Tracheal epithelial cell (primary cell): Measurements from ENCODE around the gene POLR1C. TPM values are rescaled to one million over a fixed set of nuclear protein-coding genes. Genes with fewer than 3 reads are reported as not detected.

ENCODE experiments used
- total RNA-seq: library from RNA; depleted of rRNA; stranded (reverse); fragments of >200 nt; gene quantifications from 2 replicates; pipeline ENCODE4 v1.2.1, GENCODE V29; 2014

The POLR1C gene
- 31.6 and 33.5 TPM in 2 replicates for total RNA-seq

GRCh38 chr6:43516697-43517504 lies at the start of gene POLR1C, which contains the start of gene YIPF3:
TSS of gene POLR1C (plus strand) at chr6:43517089. CDS start at chr6:43517110, 21 bp downstream.
TSS of gene YIPF3 (minus strand) at chr6:43516926. CDS start at chr6:43516807, 119 bp downstream.

GRCh38 chr6:43477235-43478007 lies 39.5 kb upstream of the POLR1C start, which contains the start of gene TJAP1:
TSS of gene TJAP1 (plus strand) at chr6:43477570. CDS start at chr6:43499002, 21,432 bp downstream.

GRCh38 chr6:43509984-43510826 lies 6.7 kb upstream of the POLR1C start, which contains the start of gene LRRC73:
TSS of gene LRRC73 (minus strand) at chr6:43510346. CDS start at chr6:43509785, 561 bp downstream.

Other genes with a start within 250 kb of the POLR1C start
- gene SLC22A7, start 218.8 kb upstream of the POLR1C start, total RNA-seq, result not detected in 2 replicates
- gene CRIP3, start 208.3 kb upstream of the POLR1C start, total RNA-seq, result not detected in 2 replicates
- 3.0 and 3.1 TPM in 2 replicates for gene ZNF318, start 147.4 kb upstream of the POLR1C start, total RNA-seq
- gene ABCC10, start 89.5 kb upstream of the POLR1C start, total RNA-seq, result 11.3 and 15.6 TPM in 2 replicates
- gene DLK2, start 61.5 kb upstream of the POLR1C start, total RNA-seq, result 3.1 and 5.3 TPM in 2 replicates
- 4.6 and 4.9 TPM in 2 replicates for gene TJAP1, start 39.5 kb upstream of the POLR1C start, total RNA-seq
- gene LRRC73, start 6.7 kb upstream of the POLR1C start, total RNA-seq, result under 0.01 and 0.24 TPM in 2 replicates
- 40.9 and 52.3 TPM in 2 replicates for gene YIPF3, start 163 bp upstream of the POLR1C start, total RNA-seq
- 37.1 and 43.1 TPM in 2 replicates for gene XPO5, start 58.9 kb downstream of the POLR1C start, total RNA-seq
- 23.4 and 34.1 TPM in 2 replicates for gene POLH, start 59.1 kb downstream of the POLR1C start, total RNA-seq
- 77.8 and 113 TPM in 2 replicates for gene GTPBP2, start 112.2 kb downstream of the POLR1C start, total RNA-seq
- gene MAD2L1BP, start 118.8 kb downstream of the POLR1C start, total RNA-seq, result 40.7 and 63.7 TPM in 2 replicates
- gene RSPH9, start 127.9 kb downstream of the POLR1C start, total RNA-seq, result 0.21 and 0.24 TPM in 2 replicates
- gene MRPS18A, start 170.7 kb downstream of the POLR1C start, total RNA-seq, result 54.8 and 65.5 TPM in 2 replicates